Jurkat, Clone E6-1 (cell line): Measurements from ENCODE around the gene MELK.

Experiments
- DNase-seq: peaks from one replicate; pipeline ENCODE4 v3.0.0-alpha.2; 2011; ENCODE audit warnings: low read depth, low spot score
- H3K4me3 ChIP-seq: 2 replicates; pipeline ENCODE4 v1.5.1; 2011; ENCODE audit warnings: mild to moderate bottlenecking, low read length, control low read depth, moderate library complexity

The MELK gene

GRCh38 chr9:36656842-36657241 is 84.1 kb downstream of the MELK start:
- no peak for DNase-seq
- H3K4me3 ChIP-seq: no peak overlapping the region

DNA sequence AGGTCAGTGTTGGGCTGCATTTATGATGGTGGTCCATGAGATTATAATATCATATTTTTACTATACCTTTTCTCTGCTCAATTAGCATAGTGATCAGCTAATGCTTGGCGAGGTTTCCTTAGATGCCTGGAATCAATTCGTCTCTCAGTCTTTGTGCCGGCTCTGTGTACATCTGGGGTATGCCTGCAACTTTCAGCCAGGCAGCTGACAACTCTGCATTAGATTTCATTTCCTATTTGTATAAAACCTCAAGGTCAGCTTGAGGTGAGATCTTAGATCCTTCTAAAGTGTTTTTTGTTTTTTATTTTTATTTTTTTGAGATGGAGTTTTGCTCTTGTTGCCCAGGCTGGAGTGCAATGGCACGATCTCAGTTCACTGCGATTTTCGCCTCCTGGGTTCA is 86.8 kb downstream of the MELK start:
- DNase-seq: no peak
- H3K4me3 ChIP-seq: no peak overlapping the region

DNA sequence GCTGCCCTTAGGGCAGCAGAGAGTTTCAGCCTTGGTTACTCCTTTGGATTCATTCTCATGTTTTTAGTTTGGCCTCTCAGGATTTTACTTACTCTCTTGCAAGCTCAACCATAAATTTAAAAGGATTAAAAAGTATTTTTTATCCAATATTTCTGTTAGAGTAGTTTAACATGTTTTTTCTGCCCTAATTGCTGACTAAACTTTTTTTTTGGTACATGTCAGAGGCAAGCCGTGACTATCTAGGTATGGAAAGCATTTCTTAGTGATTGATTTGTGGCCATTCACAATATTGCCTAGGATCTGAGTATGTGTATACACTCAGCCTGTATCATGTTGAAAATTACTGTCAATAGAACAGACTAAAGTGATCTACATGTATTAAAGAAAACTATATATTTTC is 92.1 kb downstream of the MELK start:
- H3K4me3 ChIP-seq: no peak overlapping the region
- no peak for DNase-seq

DNA sequence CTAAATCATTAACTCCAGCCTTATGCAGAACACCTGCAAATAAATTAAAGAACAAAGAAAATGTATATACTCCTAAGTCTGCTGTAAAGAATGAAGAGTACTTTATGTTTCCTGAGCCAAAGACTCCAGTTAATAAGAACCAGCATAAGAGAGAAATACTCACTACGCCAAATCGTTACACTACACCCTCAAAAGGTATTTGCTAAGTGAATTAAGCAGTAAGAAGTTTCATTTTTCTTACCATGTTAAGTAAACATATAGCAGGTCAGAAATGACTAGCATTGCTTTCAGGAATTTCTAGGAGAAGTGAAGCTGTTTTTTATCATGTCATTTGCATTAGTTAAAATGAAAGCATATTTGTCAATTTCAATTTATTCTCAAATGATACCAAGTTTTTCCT is 92.7 kb downstream of the MELK start:
- H3K4me3 ChIP-seq: no peak overlapping the region

GRCh38 chr9:36665921-36666431 is 93.3 kb downstream of the MELK start:
- no peak for DNase-seq
- H3K4me3 ChIP-seq: peak overlapping the region; percentile 7; the same call in 1 of the 2 replicates

More for the DNA sequence above, 92.7 kb downstream of the MELK start:
- no peak for DNase-seq

DNA sequence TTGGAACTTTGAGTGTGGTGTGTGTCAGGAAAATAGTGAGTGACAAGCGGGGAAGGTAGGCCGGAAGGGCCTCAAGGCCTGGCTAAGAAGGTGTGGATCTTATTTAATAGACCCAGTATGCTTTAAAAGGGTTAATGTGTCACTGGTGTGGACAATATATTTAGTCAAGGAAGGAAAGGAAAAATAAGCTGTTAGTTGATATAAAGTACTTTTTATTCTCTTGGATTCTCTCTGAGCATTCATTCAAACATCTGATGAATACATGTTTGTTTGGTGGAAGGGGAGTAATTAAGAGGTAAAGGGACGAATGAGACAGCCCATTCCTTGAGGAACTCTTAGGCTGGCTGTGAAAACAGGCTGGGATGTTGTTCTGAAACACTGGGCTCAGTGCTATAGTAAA is 98.9 kb downstream of the MELK start:
- no peak overlapping the region for H3K4me3 ChIP-seq
- DNase-seq: no peak

GRCh38 chr9:36676091-36676490 is 103.4 kb downstream of the MELK start:
- DNase-seq: no peak

DNA sequence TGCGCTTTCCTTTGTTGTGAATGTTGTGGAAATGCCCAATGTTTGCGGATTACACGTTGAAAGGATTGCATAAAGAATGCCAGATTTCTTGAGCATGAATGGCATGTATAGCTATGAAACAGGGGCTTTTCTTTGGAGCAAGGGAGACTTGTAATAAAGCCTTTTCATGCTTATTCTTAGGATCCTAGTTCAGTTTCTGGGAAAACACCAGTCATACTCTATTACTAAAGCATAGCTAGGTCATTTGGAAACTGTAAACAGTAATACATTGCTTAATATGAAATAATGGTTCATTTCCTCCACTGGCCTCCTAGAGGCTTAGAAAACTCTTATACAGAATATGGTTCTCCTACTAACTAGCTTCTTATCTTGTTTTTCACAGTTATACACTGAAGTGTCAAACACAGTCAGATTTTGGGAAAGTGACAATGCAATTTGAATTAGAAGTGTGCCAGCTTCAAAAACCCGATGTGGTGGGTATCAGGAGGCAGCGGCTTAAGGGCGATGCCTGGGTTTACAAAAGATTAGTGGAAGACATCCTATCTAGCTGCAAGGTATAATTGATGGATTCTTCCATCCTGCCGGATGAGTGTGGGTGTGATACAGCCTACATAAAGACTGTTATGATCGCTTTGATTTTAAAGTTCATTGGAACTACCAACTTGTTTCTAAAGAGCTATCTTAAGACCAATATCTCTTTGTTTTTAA is 104.2 kb downstream of the MELK start:
- DNase-seq: no peak
- H3K4me3 ChIP-seq: no peak overlapping the region

More at GRCh38 chr9:36676091-36676490, 103.4 kb downstream of the MELK start:
- no peak overlapping the region for H3K4me3 ChIP-seq

DNA sequence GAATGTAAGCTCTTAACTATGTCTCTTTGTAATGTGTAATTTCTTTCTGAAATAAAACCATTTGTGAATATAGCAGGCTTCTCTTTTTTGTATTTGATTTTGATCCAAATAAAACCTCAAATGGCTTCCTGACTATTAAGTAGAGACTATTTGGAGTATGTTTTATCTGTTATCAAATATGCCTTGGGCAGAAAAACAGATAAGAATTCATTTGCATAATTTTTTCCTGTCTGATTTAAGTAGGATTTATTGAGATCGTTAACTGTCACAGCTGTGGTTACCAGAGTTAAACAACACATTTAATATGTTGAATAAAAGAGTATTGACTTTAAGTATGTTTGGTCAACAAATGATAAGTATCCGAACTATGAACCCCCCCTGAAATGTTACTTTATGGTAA is 104.9 kb downstream of the MELK start:
- no peak overlapping the region for H3K4me3 ChIP-seq
- DNase-seq: no peak

DNA sequence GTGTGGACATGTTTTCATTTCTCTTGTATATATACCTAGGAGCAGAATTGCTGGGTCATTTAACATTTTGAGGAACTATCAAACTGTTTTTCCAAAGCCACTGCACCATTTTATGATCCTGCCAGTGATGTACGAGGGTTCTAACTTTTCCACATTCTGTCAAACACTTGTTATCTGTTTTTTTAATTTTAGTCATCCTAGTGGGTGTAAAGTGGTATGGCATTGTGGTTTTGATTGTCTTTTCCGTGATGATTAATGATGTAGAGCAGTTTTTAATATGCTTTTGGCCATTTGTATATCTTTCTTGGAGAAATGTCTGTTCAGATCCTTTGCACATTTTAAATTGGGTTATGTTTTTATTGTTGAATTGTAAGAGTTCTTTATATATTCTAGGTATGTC is 107.0 kb downstream of the MELK start:
- no peak for DNase-seq
- H3K4me3 ChIP-seq: no peak overlapping the region

GRCh38 chr9:36686471-36686870 is 113.8 kb downstream of the MELK start:
- DNase-seq: no peak
- no peak overlapping the region for H3K4me3 ChIP-seq

GRCh38 chr9:36690412-36691168 is 117.9 kb downstream of the MELK start:
- DNase-seq: no peak

DNA sequence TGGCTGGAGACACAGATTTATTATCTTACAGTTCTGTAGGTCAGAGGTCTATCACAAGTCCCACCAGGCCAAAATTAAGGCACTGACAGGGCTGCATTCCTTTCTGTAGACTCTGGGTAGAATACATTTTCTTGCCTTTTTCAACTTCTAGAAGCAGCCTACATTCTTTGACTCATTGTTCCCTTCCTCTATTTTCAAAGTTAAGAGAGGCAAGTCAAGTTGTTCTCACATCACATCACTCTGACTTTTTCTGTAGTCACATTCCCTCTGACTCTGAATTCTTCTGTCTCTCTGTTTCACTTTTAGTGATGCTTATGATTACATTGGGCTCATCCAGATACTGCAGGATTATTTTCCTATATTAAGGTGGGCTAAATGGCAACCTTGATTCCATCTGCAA is 119.0 kb downstream of the MELK start:
- no peak overlapping the region for H3K4me3 ChIP-seq
- DNase-seq: no peak

More at GRCh38 chr9:36690412-36691168, 117.9 kb downstream of the MELK start:
- no peak overlapping the region for H3K4me3 ChIP-seq

DNA sequence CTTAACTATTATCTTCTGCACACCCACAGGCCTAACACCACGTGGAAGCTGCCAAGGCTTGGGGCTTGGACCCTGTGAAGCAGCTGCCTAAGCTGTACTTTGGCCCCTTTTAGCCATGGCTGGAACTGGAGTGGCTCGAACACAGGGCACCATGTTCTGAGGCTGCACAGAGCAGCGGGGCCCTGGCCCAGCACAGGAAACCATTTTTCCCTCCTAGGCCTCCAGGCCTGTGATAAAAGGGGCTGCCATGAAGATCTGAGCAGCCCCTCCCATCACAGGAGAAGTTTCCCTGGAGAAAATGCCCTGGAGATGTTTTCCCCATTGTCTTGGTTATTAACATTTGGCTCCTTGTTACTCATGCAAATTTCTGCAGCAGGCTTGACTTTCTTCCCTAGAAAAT is 126.3 kb downstream of the MELK start:
- no peak overlapping the region for H3K4me3 ChIP-seq
- no peak for DNase-seq

GRCh38 chr9:36704148-36704547 is 131.5 kb downstream of the MELK start:
- no peak overlapping the region for H3K4me3 ChIP-seq
- DNase-seq: no peak

DNA sequence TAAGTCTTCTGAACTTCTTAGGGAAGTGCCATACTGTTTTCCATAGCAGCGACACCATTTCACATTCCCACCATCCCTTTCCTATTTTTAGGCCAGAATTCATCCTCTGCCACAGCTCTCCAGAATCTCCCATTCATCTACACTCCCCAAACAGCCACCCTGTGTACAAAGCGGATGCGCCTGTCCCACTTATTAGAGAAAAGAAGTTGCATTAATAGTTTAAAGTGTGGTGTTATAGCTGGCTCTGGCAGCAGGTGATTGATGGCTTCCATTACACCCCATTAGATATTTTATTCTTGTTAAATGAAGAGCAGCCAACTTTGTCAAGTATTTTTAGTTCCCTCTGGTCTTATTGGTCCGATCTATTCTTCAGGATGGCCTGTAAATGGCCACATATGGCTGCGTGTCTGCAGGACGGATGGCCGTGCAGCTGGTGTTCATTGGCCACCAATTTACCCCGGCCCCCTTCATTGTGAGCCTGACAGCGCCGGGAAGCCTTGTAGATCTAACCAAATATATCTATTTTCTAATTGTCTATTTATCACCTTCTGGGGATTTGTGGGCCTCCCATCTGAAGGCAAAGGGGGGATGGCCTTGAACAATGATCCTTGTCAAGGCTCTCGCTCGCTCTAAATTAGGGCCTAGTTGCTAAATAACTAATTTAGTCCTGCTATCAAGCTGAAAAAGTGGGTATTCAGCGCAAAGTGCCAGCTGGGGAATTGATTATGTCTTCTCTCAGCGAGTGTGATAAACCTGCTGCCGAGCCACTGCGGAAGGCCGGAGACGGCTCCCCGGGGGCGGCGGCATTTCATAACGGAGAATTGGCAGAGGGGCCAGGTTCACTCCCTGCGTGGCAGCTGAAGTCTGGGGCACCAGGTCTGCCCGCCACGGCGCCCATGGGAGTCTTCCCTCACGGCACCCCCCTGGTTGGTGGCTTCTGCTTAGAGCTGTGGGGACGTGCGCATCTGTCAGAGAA is 141.1 kb downstream of the MELK start:
- H3K4me3 ChIP-seq: no peak overlapping the region
- DNase-seq: no peak

- no peak overlapping the region for H3K4me3 ChIP-seq
- DNase-seq: no peak
Measured at GRCh38 chr9:36716496-36716895, 143.8 kb downstream of the MELK start.

GRCh38 chr9:36717276-36717675 is 144.6 kb downstream of the MELK start:
- H3K4me3 ChIP-seq: no peak overlapping the region
- DNase-seq: no peak

DNA sequence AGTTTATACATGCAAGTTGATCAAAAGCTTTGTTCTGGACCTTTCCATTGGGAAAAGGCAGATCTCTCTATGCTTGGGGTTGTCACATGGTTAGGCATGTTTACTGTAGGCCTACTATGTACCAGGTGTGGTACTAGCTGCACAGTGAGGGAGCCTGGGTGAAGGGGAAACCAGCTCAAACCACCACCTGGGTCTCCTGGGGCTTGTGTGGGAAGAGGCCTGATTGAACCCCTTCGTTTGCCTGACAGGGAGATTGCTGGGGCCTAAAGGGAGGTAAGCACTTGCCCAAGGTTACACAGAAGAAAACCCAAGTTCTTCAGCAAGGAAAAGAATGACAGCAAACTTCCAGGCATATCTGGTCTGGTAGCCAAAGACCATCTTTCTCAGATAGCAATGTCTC is 145.9 kb downstream of the MELK start:
- DNase-seq: no peak
- no peak overlapping the region for H3K4me3 ChIP-seq
